Measurements from ENCODE around the gene LRP5.
"Not testable (repeated sequence)": the region's sequence is repeated elsewhere in the genome, so short reads cannot be mapped to it uniquely, and the experiment has no call there.

Gene LRP5

DNA sequence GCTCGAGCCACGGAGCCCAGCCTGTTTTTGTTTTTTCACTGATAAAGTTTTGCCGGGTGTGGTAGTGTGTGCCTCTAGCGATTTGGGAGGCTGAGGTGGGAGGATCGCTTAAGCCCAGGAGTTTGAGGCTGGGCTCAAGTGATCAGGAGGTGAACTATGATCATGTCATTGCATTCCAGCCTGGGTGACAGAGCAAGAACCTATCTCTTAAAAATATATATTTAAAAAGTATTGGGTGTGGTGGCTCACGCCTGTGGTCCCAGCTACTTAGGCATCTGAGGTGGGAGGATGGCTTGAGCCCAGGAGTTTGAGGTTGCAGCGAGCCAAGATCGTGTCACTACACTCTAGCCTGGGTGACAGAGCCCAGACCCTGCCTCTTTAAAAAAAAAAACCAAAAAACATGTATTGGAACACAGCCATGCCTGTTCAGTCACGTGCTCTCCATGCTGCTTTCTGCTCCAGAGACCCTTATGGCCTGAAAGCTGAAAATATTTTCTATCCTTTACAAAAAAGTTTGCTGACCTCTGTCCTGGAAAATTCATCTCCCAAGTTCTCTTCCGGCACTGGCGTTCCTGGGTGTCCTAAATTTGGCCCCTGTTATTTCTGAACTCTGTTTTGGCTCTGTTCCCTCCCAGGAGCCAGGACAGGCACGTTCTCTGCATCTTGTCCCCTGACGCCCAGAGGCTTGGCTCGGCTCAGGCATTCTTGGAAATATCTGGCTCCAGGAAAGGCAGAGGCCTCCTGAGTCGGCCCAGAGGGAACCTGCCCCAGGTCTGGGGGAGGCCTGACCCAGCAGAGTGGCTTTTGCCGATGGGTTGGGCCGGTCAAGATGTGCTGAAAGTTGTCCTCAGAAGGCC lies 86.8 kb downstream of the LRP5 start:
- no peak for DNase-seq

DNA sequence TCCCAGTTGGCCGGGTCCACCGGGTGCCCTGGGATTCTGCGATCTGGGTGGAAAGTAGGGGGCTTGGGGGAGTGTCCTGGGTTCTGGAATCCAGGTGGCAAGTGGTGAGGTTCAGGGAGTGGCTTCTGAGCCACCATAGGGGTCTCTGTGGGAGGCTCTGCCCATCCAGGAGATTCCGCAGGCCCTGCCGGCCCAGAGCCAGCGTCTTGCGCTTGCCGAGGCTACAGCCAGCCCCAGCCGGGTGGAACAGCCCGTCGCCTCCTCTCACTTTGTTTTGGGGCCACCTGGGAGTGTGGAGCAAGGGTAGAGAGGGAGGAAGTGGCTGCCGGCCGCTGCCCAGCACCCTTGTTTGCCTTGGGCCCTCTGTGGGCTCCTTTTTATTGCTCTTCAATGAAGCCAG lies 87.5 kb downstream of the LRP5 start:
- DNase-seq = no peak

DNA sequence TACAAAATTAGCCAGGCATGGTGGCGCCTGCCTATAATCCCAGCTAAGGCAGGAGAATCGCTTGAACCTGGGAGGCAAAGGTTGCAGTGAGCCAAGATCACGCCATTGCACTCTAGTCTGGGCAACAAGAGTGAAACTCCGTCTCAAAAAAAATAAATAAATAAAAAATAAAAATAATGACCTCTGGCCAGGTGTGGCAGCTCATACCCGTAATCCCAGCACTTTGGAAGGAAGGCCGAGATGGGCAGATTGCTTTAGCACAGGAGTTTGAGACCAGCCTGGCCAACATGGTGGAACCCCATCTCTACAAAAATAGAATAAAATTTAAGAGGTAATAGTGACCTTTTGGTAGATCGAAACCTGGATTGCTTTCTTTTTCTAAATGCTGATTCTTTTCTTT lies 88.2 kb downstream of the LRP5 start:
- DNase-seq = not testable (repeated sequence)

DNA sequence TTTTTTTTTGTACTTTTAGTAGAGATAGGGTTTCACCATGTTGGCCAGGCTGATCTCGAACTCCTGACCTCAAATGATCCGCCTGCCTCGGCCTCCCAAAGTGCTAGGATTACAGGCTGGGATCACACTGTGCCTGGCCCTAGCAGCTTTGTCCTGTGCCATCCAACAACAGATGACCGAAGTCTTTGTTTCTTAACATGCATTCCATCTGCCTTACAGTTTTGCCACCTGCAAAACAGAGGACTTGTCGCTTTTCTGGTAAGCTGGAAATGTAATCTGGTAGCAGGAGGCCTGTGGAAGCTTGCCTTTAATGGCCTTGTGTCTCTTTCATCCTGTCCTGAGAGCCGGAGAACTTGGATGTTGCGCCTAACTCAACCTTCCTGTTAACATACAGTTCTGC lies 89.5 kb downstream of the LRP5 start:
- no peak for DNase-seq

DNA sequence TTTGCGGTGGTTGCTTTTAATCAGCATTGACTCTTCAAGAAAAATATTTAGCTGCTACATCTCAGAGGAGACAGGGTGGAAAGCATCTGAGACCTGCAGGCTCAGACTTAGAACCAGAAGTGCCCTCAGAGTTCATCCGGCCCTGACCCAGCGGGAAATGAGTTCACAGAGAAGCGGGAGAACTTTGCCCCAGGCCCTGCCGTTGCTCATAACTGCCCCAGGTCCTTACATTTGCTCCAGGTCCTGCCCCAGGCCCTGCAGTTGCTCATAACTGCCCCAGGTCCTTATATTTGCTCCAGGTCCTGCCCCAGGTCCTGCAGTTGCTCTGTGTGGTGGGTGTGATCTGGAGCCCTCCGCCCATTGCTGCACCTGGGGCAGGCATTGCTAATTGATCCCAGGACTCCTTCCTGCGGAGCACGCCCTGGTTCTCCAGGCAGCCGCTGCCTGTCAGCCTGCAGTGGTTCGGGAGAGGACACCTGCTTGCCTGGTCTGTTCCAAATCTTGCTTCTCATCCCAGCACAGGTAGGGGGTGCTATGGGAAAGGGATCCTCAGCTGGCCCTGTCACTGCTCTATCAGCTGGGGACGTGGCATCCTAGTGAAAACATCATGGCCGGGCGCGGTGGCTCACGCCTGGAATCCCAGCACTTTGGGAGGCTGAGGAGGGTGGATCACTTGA lies 90.1 kb downstream of the LRP5 start:
- no peak for DNase-seq

DNA sequence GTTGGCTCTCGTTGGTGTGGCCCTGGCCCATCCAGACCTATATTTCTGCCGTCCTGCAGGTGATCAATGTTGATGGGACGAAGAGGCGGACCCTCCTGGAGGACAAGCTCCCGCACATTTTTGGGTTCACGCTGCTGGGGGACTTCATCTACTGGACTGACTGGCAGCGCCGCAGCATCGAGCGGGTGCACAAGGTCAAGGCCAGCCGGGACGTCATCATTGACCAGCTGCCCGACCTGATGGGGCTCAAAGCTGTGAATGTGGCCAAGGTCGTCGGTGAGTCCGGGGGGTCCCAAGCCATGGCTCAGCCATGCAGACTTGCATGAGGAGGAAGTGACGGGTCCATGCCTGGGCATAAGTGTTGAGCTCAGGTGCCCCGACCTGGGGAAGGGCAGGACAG lies 91.0 kb downstream of the LRP5 start:
- no peak for DNase-seq

DNA sequence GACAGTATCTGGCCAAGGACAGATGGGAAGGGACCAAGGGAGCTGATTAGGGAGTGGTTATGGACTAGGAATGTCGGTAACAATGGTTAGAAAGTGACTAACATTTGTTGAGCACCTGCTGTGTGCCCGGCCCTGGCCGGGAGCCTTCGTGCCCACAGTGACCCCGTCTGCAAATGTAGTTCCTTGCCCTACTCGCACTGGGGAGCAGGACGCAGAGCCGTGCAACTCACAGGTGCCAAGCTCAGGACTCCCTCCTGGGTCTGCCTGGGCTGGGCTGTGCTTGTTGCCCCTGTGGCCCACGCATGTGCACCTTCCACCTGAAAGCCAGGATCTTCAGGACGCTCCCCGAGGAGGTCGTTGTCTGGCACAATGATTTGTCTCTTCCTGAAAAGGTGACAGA lies 91.4 kb downstream of the LRP5 start:
- DNase-seq = no peak

DNA sequence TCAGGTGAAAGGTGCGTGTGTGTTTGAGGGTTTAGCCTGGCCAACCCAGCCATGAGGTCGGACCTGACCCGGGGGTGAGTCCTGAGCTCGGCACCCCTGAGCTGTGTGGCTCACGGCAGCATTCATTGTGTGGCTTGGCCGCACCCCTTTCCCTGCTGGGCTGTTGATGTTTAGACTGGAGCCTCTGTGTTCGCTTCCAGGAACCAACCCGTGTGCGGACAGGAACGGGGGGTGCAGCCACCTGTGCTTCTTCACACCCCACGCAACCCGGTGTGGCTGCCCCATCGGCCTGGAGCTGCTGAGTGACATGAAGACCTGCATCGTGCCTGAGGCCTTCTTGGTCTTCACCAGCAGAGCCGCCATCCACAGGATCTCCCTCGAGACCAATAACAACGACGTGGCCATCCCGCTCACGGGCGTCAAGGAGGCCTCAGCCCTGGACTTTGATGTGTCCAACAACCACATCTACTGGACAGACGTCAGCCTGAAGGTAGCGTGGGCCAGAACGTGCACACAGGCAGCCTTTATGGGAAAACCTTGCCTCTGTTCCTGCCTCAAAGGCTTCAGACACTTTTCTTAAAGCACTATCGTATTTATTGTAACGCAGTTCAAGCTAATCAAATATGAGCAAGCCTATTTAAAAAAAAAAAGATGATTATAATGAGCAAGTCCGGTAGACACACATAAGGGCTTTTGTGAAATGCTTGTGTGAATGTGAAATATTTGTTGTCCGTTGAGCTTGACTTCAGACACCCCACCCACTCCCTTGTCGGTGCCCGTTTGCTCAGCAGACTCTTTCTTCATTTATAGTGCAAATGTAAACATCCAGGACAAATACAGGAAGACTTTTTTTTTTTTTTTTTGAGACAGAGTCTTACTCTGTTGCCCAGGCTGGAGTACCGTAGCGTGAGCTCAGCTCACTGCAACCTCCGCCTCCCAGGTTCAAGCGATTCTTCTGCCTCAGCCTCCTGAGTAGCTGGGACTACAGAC lies 94.2 kb downstream of the LRP5 start:
- DNase-seq = no peak

DNA sequence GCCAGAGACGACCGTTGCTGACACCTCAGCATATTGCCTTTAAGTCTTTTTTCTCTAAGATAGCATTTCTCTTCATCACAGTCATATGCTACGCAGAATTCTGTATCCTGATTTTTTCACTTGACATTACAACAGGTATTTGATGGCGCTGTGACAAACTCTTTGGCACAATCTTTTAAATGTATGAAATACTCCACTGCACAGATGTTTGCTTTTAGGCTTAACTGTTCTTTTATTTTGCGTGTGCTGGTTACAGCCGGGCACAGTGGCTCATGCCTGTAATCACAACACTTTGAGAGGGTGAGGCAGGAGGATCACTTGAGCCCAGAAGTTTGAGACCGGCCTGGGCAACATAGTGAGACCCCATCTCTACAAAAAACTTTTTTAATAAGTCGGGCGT lies 96.1 kb downstream of the LRP5 start:
- no peak for DNase-seq

DNA sequence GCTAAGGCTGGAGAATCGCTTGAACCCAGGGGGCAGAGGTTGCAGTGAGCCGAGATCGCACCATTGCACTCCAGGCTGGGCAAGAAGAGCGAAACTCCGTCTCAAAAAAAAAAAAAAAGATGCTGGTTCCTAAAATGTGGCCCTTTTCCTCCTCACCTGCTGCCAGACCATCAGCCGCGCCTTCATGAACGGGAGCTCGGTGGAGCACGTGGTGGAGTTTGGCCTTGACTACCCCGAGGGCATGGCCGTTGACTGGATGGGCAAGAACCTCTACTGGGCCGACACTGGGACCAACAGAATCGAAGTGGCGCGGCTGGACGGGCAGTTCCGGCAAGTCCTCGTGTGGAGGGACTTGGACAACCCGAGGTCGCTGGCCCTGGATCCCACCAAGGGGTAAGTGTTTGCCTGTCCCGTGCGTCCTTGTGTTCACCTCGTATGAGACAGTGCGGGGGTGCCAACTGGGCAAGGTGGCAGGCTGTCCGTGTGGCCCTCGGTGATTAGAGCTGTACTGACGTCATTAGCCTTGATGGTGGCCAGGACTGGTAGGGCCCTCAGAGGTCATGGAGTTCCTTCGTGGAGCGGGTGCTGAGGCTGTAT lies 97.5 kb downstream of the LRP5 start:
- DNase-seq = no peak

DNA sequence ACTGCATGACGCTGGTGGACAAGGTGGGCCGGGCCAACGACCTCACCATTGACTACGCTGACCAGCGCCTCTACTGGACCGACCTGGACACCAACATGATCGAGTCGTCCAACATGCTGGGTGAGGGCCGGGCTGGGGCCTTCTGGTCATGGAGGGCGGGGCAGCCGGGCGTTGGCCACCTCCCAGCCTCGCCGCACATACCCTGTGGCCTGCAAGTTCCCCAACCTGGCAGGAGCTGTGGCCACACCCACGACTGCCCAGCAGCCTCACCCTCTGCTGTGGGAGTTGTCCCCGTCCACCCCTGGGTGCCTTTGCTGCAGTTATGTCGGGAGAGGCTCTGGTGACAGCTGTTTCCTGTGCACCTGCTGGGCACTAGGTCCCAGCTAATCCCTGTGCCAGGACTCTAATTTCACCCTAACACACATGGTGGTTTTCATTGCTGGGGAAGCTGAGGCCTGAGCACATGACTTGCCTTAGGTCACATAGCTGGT lies 99.2 kb downstream of the LRP5 start:
- no peak for DNase-seq

DNA sequence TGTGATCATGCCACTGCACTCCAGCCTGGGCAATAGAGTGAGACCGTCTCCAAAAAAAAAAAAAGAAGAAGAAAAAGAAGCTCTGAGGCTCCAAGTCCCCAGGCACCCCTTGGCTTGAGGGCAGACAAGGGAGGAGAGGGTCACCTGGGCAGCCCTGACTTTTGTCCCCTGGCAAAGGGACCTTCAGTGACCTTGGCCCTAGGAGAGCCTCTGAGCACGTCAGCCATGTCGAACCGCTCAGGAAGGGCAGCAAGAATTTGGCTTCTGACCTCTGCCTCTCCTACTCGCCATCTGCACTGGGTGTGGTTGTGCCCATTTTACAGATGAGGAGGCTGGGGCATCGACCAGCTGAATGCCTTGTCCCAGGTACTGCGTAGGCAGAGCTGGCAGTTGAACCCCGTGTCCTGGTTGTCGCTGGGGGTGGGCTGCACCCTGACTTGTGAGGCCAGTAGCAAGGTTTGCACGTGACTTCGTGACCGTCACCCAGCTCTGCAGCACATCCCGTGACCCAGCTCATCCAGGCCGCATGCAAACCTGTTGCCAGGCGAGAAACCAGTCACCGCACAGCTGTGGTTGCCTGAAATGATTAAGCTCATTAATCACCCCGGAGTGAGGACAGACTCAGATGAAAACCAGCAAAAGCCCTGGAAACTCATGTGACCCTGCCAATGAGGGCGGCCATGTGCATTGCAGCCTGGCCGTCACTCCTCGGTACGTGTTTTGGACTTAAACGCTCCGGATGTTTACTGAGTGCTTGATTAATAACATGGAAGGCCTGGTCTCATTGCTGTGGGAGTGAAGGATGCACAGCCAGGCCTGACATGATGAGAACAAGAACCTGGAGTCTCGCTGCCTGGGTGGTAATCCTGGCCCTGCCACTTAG lies 100.4 kb downstream of the LRP5 start:
- DNase-seq = no peak

DNA sequence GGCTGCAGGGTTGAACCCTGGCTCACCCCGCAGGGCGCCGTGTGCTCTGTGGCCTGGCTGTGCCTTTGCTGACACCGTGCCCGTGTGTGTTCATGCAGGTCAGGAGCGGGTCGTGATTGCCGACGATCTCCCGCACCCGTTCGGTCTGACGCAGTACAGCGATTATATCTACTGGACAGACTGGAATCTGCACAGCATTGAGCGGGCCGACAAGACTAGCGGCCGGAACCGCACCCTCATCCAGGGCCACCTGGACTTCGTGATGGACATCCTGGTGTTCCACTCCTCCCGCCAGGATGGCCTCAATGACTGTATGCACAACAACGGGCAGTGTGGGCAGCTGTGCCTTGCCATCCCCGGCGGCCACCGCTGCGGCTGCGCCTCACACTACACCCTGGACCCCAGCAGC lies 101.2 kb downstream of the LRP5 start:
- DNase-seq = no peak

DNA sequence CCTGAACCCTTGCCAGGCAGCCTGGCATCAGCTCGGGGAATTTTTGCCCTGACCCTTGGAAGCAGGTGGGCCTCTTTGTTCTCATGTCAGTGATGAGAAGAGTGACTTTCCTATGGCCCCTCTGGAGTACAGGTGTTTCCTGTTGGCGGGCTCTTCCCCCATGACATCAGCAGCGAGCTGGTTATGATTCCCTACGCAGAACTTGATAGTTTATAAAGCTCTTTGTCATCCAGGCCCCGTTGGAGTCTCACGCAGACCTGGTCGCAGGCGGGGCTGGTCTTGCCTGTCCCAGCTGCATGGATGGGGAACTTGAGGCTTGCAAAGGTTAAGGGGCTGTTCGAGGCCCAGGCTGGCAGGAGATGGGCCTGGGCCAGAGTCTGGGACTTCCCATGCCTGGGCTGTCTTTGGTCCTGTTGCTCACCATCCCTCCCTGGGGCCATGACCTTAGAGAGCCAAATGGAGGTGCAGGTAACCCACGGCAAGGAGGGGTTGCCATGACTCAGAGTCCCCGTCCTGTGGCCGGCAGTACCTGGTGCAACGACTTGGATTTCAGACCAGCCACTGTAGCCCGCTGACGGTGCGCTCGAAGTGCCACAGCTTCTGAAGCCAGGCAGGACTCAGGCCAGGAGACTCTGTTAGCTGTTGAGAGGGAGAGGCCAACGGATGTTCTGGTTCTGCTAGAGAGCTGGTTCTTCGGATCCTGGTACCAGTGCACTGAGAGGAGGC lies 102.3 kb downstream of the LRP5 start:
- no peak for DNase-seq

DNA sequence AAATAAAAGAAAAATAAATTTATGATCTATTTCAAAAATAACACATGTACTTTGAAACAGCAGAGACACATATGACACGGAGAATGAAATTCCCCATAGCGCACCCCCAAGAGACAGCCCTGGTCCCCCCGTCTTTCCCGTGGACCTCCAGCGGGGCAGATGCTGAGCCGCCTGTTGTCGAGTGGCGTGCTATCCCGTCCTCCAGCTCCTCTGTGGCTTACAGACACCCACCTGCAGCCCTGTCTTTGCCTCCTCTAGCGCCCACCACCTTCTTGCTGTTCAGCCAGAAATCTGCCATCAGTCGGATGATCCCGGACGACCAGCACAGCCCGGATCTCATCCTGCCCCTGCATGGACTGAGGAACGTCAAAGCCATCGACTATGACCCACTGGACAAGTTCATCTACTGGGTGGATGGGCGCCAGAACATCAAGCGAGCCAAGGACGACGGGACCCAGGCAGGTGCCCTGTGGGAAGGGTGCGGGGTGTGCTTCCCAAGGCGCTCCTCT lies 103.7 kb downstream of the LRP5 start:
- DNase-seq = no peak

DNA sequence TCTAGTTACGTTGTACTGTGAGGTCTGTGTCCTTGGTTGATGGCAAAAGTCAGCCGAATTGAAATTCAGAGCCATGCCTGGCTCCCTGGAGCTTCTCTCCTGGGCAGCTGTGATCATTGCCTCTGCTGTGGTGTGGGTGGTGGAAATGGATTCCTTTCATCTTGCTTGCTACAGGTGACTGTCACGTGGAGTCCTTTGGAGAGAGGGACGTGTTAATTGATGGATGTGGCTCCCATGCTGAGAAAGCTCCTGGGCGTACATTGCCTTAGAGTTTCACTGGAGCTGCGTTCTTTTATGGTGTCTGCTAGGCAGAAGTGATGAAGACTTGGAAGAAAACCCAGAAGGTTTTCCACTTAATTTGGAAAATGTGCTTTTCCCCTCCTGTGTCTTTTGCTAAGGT lies 106.3 kb downstream of the LRP5 start:
- DNase-seq = no peak

DNA sequence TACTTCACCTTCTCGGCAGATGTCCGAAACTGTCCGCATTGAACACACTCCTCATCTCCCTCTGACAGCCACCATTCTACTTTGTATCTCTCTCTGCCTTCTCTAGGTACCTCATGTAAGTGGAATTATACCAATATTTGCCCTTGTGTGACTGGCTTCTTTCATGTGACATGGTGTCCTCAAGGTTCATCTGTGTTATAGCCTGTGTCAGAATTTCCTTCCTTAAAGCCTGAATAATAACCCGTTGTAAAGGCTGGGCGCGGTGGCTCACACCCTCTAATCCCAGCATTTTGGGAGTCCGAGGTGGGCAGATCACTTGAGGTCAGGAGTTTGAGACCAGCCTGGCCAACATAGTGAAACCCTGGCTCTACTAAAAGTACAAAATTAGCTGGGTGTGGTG lies 107.8 kb downstream of the LRP5 start:
- DNase-seq = no peak

DNA sequence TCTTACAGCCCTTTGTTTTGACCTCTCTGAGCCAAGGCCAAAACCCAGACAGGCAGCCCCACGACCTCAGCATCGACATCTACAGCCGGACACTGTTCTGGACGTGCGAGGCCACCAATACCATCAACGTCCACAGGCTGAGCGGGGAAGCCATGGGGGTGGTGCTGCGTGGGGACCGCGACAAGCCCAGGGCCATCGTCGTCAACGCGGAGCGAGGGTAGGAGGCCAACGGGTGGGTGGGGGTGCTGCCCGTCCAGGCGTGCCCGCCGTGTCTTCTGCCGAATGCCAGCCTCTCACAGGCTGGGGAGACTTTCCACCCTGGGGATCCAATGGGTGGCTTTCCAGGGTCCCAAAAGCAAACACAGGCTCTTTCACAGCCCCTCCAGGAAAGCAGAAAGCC lies 111.1 kb downstream of the LRP5 start:
- no peak for DNase-seq

DNA sequence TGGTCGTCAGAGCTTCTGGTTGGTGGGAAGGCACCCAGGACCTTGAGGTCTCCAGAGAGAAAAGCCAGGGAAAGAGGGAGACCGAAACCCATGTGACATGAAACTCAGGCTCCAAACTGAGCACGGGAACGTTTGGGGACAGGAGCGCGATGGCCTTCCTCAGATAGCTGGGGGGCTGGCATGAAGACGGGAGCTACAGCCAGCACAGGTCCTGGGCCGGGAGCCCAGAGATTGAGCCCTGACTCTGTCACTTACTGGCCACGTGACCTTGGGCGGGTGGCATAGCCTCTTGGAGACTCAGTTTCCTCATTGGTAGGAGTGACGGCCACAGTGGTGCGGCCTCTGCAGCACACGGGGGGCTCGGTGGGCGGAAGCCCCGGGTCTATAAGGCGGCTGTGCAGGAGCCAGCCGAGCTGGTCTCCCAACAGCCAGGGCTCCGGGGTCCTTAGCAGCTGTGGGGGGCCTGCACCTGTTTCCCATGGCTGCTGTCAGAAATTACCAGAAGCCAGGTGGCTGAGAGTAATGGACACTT lies 111.8 kb downstream of the LRP5 start:
- DNase-seq = no peak

Data from activated naive CD4-positive, alpha-beta T cell treated with anti-CD3 and anti-CD28 coated beads, Interleukin-2, amount 50 U/mL, for 16 hours (primary cell).